NT2/D1 (cell line): ENCODE results near the gene NSUN5.

Source experiments
- YY1 ChIP-seq: IDR thresholded peaks from 2 replicates; pipeline ENCODE4 v1.6.1; 2011; ENCODE audit not compliant: insufficient read length, insufficient read depth
- ZNF274 ChIP-seq: IDR thresholded peaks from 2 replicates; pipeline ENCODE4 v1.6.1; 2011; ENCODE audit warnings: mild to moderate bottlenecking, low read depth, low read length

- no peak for TF ChIP-seq ZNF274
- TF ChIP-seq YY1: no peak
These were observed 37.3 kb upstream of the NSUN5 start for GRCh38 chr7:73345951-73346350.
